C4-2B (cell line): Measurements from ENCODE around the gene CHM.
A peak's percentile ranks its signal among the peaks of the same experiment; 100 is the strongest.

Source experiments
- H3K27ac ChIP-seq: fragments of 450-650 bp; 2 replicates; pipeline ENCODE4 v1.5.1; 2017
- ZFX ChIP-seq: fragments of 450-650 bp; IDR thresholded peaks from 2 replicates; pipeline ENCODE4 v1.6.1; 2017
- TF ChIP-seq, protein P1 (sequence below): fragments of 450-650 bp; conservative IDR thresholded peaks from 2 replicates; pipeline ENCODE4 v1.5.1; 2017; ENCODE audit warnings: mild to moderate bottlenecking

CHM gene, protein sequence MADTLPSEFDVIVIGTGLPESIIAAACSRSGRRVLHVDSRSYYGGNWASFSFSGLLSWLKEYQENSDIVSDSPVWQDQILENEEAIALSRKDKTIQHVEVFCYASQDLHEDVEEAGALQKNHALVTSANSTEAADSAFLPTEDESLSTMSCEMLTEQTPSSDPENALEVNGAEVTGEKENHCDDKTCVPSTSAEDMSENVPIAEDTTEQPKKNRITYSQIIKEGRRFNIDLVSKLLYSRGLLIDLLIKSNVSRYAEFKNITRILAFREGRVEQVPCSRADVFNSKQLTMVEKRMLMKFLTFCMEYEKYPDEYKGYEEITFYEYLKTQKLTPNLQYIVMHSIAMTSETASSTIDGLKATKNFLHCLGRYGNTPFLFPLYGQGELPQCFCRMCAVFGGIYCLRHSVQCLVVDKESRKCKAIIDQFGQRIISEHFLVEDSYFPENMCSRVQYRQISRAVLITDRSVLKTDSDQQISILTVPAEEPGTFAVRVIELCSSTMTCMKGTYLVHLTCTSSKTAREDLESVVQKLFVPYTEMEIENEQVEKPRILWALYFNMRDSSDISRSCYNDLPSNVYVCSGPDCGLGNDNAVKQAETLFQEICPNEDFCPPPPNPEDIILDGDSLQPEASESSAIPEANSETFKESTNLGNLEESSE

DNA sequence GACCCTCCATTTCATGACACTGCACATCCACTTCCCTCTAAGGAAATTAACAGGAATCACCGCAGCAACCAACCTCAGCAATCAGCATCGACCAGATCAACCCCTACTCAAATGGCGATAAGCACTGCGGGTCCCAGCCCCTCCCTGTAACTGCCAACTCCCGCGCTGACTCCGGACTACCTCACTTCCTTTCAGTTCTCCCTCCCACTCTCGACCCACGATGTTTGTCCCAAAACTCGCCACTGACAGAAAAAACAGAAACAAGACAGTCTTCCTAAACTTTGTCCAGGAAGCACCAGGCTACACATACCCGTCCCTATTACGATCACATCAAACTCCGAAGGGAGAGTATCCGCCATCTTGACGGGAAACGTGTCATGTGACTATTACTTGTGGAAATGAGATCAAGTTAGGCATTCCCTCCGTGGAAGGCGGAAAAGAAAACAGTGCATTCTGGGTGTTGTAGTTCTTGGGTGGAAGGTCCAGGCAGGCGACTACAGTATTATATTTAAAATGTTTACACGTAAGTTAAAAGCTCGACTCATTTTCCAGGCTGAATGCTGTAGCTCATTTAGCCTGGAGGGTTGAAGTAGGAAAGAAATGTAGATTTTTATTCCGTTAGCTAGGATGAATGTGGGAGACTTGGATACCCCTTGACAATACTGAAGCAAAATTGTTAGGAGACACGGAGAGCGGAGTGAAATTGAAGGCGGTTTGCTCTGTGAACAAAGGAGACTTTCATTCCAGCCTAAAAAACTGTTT lies at the start of gene CHM:
TSS of gene CHM (minus strand) at position 385 of the 762 bp plus-strand sequence. CDS start at position 359, 26 bp downstream.
- TF ChIP-seq, protein P1, sequence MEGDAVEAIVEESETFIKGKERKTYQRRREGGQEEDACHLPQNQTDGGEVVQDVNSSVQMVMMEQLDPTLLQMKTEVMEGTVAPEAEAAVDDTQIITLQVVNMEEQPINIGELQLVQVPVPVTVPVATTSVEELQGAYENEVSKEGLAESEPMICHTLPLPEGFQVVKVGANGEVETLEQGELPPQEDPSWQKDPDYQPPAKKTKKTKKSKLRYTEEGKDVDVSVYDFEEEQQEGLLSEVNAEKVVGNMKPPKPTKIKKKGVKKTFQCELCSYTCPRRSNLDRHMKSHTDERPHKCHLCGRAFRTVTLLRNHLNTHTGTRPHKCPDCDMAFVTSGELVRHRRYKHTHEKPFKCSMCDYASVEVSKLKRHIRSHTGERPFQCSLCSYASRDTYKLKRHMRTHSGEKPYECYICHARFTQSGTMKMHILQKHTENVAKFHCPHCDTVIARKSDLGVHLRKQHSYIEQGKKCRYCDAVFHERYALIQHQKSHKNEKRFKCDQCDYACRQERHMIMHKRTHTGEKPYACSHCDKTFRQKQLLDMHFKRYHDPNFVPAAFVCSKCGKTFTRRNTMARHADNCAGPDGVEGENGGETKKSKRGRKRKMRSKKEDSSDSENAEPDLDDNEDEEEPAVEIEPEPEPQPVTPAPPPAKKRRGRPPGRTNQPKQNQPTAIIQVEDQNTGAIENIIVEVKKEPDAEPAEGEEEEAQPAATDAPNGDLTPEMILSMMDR: no peak
- TF ChIP-seq ZFX: no peak
- peak within 1 kb of the TSS; percentile 73 for H3K27ac ChIP-seq

DNA sequence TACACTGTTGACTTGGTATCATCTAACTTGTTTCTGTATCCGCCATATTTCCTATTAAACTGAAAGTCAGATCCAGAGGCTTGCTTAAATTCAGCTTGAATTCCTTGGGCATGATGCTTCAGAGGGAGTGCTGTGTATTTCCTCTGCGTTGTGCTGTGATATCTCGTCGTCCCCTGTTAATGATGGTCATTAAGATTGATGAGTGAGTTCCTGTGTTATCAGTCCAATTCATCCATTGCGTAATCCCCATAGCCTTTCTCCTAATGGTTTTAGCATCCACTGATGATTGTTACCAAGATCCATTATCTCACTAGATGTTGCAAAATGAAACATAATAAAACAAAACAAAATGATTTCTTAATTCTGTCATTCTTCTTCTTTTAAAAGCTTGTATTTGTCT lies 31.3 kb upstream of the CHM start:
- no peak overlapping the region for H3K27ac ChIP-seq
- no peak for TF ChIP-seq ZFX

DNA sequence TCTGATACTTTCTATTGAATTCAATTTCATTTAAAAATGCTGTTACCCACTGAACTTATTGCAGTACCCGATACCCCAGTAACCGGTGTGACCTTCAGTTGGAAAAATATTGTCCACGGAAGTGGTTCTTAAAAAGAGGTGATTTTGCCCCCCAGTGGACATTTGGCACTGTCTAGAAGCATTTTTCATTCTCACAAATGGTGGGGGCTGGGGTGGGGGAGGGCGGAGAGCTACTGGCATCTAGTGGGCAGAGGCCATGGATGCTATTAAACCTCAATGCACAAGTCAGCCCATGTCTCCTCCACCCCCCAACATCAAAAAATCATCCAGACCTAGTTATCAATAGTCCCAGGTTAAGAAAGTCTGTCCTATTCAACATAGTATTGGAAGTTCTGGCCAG lies 19.6 kb upstream of the CHM start:
- no peak overlapping the region for H3K27ac ChIP-seq
- TF ChIP-seq ZFX: no peak
- TF ChIP-seq, protein P1: peak; percentile 15; the same call in 1 of the 2 replicates

DNA sequence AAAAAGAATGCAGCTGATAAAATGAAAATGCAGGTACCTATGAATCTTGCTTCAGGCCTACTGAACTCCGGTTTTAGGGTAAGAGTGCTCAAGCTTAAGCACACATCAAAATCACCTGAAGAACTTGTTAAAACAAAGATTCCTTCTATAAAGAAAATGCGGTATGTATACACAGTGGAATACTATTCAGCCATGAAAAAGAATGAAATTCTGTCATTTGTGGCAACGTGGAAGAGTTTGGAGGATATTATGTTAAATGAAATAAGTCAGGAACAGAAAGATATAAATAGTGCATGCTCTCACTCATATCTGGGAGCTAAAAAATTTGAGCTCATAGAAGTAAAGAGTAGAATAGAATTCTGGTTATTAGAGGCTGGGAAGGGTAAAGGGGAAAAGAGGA lies 14.0 kb upstream of the CHM start:
- TF ChIP-seq, protein P1: no peak
- TF ChIP-seq ZFX: no peak
- H3K27ac ChIP-seq: no peak overlapping the region

DNA sequence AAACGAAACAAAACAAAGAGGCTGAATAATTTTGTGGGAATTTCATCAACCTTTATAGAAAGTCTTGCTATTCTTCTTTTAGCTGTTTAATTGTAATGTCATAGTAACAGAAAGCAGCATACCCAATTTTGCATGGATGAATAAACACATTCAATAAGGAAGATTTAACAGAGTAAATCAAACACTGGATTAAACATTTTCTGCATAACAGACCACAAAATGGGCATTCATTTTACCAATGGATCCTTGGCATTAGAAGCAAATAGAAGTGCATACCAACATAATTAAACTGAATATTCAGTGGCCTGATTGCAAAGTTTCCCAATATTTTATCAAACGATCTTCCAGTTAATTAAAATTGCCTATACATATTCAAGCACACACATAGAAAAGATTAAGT lies 4.4 kb upstream of the CHM start:
- TF ChIP-seq, protein P1: no peak
- TF ChIP-seq ZFX: no peak
- H3K27ac ChIP-seq: no peak overlapping the region

DNA sequence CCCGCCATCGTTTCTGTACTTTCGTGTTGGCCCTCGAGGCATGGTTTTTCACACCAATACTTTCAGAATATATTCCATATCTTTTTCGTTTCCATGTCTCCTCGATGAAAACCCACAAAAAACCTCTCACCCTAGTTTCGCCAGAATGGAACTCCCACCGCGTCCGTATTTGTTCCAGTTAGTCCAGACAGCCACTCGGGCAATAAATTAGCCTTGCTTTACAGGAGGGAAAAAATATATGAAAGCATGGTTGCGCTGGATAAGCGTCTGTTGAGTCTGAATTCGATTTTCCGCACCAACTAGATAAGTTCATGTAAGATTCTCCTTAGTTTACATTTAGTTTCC lies 550 bp upstream of the CHM start:
- no peak overlapping the region for H3K27ac ChIP-seq

DNA sequence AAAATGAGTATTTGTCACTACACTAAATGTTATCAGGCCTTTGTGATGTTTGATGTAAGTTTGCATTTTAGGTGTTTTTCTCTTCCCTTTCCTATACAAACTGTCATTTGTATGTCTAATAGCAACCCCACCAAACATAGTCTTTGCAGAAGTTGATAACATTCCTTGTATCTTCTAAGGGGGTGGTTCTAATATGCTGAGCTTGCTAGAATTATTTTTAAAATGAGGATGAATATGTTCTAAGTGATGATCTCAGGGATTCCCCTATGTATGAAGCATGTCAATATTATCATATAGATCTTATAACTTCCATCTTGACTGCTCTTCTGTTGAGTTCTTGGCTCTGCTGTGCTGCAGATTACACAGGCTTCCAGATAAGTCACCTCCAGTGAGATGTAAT lies 3.1 kb downstream of the CHM start:
- no peak for TF ChIP-seq ZFX
- TF ChIP-seq, protein P1: no peak
- H3K27ac ChIP-seq: no peak overlapping the region

More for the DNA sequence above, 550 bp upstream of the CHM start:
- TF ChIP-seq, protein P1: no peak
- no peak for TF ChIP-seq ZFX
